T-helper 2 cell treated with Interferon-gamma antibody and Interleukin-4, amounts not matched to agents 5 μg/mL and 100 μg/mL, for 36 hours (primary cell): ENCODE measurements around the gene MAOA.
"Not testable (repeated sequence)": the region's sequence is repeated elsewhere in the genome, so short reads cannot be mapped to it uniquely, and the experiment has no call there.

ENCODE experiments used
- DNase-seq: peaks from one replicate; pipeline ENCODE4 v3.0.0; 2021; ENCODE audit warnings: low spot score
- H3K27ac Mint-ChIP-seq: one replicate; pipeline ENCODE4 v1.8.0; 2021; ENCODE audit warnings: mild to moderate bottlenecking, mixed read lengths
- H3K27me3 Mint-ChIP-seq: one replicate; pipeline ENCODE4 v1.8.0; 2021; ENCODE audit warnings: low read depth, mixed read lengths
- H3K36me3 Mint-ChIP-seq: one replicate; pipeline ENCODE4 v1.8.0; 2021; ENCODE audit warnings: low read depth, mixed read lengths
- H3K4me1 Mint-ChIP-seq: one replicate; pipeline ENCODE4 v1.8.0; 2021; ENCODE audit warnings: low read depth, mixed read lengths
- H3K4me3 Mint-ChIP-seq: one replicate; pipeline ENCODE4 v1.8.0; 2022; ENCODE audit warnings: mild to moderate bottlenecking, moderate library complexity, mixed read lengths
- H3K9me3 Mint-ChIP-seq: one replicate; pipeline ENCODE4 v1.8.0; 2021; ENCODE audit warnings: mixed read lengths

The MAOA gene

DNA sequence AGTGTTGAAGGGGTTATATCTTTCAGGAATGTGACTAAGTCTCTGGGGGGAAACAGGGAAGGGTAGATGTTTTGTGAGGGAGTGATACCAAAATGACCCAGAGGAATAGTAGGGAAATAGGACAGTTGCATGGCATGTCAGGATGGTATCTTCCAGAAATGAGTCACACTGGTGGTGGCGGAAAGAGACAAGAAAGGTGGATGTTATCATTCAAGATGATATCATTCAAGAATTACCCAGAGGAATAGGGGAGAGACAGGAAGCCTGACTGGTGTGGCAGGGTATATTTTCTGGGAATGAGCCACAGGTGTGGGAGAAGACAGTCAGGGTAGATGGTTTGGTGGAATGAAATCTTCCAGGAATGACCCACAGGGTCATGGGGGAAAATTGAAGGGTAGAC is 61.1 kb downstream of the MAOA start:
- DNase-seq = no peak
- Mint-ChIP-seq H3K4me3 (no peak overlapping the region), H3K36me3 (peaks cover 11% of the 10 kb centered on the region), H3K4me1 (no peaks in the 10 kb centered on the region), H3K27me3 (no peaks in the 10 kb centered on the region), H3K27ac (no peak overlapping the region), H3K9me3 (peaks cover 5% of the 10 kb centered on the region)

- DNase-seq = no peak
- Mint-ChIP-seq H3K4me1 (no peaks in the 10 kb centered on the region), H3K27me3 (no peaks in the 10 kb centered on the region)
Measured at GRCh38 chrX:43718081-43718480, 62.0 kb downstream of the MAOA start.

DNA sequence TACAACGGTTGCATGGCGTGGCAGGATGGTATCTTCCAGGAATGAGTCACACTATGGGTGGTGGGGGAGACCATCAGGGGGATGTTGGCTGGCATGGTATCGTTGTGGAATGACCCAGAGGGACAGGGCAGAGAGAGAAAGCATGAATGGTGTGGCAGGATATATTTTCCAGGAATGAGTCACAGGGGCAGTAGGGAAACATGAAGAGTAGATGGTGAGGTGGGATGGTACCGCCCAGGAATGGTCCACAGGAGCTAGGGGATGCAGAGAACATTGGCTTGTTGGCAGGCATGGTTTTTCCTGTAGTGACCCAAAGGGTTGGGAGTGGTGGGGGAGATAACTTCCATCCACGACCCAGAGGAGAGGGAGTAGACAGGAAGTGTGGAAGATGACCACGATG is 62.4 kb downstream of the MAOA start:
- DNase-seq = no peak
- H3K27ac Mint-ChIP-seq = no peak overlapping the region
- H3K4me3 Mint-ChIP-seq = no peak overlapping the region
- H3K4me1 Mint-ChIP-seq = no peaks in the 10 kb centered on the region
- no peaks in the 10 kb centered on the region for H3K27me3 Mint-ChIP-seq
- peaks cover 19% of the 10 kb centered on the region for H3K36me3 Mint-ChIP-seq
- H3K9me3 Mint-ChIP-seq = peaks cover 15% of the 10 kb centered on the region

More at GRCh38 chrX:43718081-43718480, 62.0 kb downstream of the MAOA start:
- Mint-ChIP-seq H3K27ac (no peak overlapping the region), H3K4me3 (no peak overlapping the region), H3K36me3 (peaks cover 16% of the 10 kb centered on the region), H3K9me3 (peaks cover 11% of the 10 kb centered on the region)

DNA sequence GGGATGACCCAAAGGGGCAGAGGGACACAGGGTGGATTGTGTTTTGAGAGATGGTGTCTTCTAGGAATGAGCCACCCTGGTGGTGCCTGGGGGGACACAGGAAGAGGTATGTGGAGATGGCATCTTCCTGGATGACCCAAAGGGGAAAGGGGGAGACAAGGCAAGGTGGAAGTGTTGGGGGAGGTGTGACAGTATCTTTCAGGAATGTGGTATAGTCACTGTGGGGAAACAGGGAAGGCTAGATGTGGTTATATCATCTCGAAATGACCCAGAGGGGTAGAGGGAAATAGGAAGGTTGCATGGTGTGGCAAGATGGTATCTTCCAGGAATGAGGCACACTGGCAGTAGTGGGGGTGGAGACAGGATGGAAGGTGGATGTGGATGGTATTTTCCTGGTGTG is 62.9 kb downstream of the MAOA start:
- Mint-ChIP-seq H3K4me3 (no peak overlapping the region), H3K4me1 (no peaks in the 10 kb centered on the region), H3K27ac (no peak overlapping the region), H3K27me3 (no peaks in the 10 kb centered on the region), H3K9me3 (peaks cover 17% of the 10 kb centered on the region), H3K36me3 (peaks cover 23% of the 10 kb centered on the region)
- no peak for DNase-seq

- peaks cover 17% of the 10 kb centered on the region for H3K9me3 Mint-ChIP-seq
- no peaks in the 10 kb centered on the region for H3K27me3 Mint-ChIP-seq
- no peak overlapping the region for H3K27ac Mint-ChIP-seq
- H3K4me1 Mint-ChIP-seq = peaks cover 7% of the 10 kb centered on the region
- DNase-seq = no peak
- H3K4me3 Mint-ChIP-seq = no peak overlapping the region
- H3K36me3 Mint-ChIP-seq = peaks cover 31% of the 10 kb centered on the region
Measured at GRCh38 chrX:43720082-43720481, 64.0 kb downstream of the MAOA start.

- H3K36me3 Mint-ChIP-seq = peaks cover 36% of the 10 kb centered on the region
- H3K9me3 Mint-ChIP-seq = peaks cover 20% of the 10 kb centered on the region
- H3K4me1 Mint-ChIP-seq = peaks cover 11% of the 10 kb centered on the region
- H3K27ac Mint-ChIP-seq = no peak overlapping the region
- no peak overlapping the region for H3K4me3 Mint-ChIP-seq
- DNase-seq = no peak
- H3K27me3 Mint-ChIP-seq = no peaks in the 10 kb centered on the region
Measured at GRCh38 chrX:43720961-43721360, 64.9 kb downstream of the MAOA start.

- not testable (repeated sequence) for DNase-seq, H3K4me3 Mint-ChIP-seq, H3K27me3 Mint-ChIP-seq, H3K27ac Mint-ChIP-seq
- H3K9me3 Mint-ChIP-seq = peaks cover 20% of the 10 kb centered on the region
- H3K36me3 Mint-ChIP-seq = peaks cover 55% of the 10 kb centered on the region
- peaks cover 25% of the 10 kb centered on the region for H3K4me1 Mint-ChIP-seq
Measured at GRCh38 chrX:43725227-43725626, 69.1 kb downstream of the MAOA start.

GRCh38 chrX:43727254-43727653 is 71.2 kb downstream of the MAOA start:
- Mint-ChIP-seq H3K36me3 (peaks cover 57% of the 10 kb centered on the region), H3K4me1 (peaks cover 25% of the 10 kb centered on the region), H3K9me3 (peaks cover 15% of the 10 kb centered on the region)
- H3K4me3 Mint-ChIP-seq, DNase-seq, H3K27me3 Mint-ChIP-seq, H3K27ac Mint-ChIP-seq: not testable (repeated sequence)

GRCh38 chrX:43728002-43728401 is 71.9 kb downstream of the MAOA start:
- Mint-ChIP-seq H3K4me1 (peaks cover 25% of the 10 kb centered on the region), H3K4me3 (peak overlapping the region; percentile 72), H3K27me3 (no peaks in the 10 kb centered on the region), H3K36me3 (peaks cover 53% of the 10 kb centered on the region), H3K27ac (peak overlapping the region; percentile 62), H3K9me3 (peaks cover 9% of the 10 kb centered on the region)
- DNase-seq = peak; percentile 37

GRCh38 chrX:43728966-43729365 is 72.9 kb downstream of the MAOA start:
- no peak overlapping the region for H3K4me3 Mint-ChIP-seq
- DNase-seq = no peak
- H3K27me3 Mint-ChIP-seq = no peaks in the 10 kb centered on the region
- H3K36me3 Mint-ChIP-seq = peaks cover 47% of the 10 kb centered on the region
- peaks cover 4% of the 10 kb centered on the region for H3K9me3 Mint-ChIP-seq
- peaks cover 27% of the 10 kb centered on the region for H3K4me1 Mint-ChIP-seq
- peak overlapping the region; percentile 41 for H3K27ac Mint-ChIP-seq

DNA sequence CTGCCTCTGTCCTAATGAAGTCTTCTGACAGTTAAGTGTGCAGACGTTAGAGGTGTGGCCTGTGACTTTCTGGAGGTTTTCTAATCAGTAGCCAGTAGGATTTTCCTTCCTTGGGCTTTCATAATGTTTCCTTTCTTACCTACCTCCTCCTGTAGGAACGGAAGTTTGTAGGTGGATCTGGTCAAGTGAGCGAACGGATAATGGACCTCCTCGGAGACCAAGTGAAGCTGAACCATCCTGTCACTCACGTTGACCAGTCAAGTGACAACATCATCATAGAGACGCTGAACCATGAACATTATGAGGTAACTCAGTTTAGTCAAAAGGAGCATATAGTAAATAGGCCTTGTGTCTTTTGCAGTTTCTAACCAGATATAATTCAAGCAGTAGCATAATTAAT is 75.0 kb downstream of the MAOA start:
- H3K27me3 Mint-ChIP-seq = no peaks in the 10 kb centered on the region
- H3K9me3 Mint-ChIP-seq = no peaks in the 10 kb centered on the region
- no peak for DNase-seq
- H3K4me3 Mint-ChIP-seq = no peak overlapping the region
- H3K4me1 Mint-ChIP-seq = peaks cover 20% of the 10 kb centered on the region
- H3K36me3 Mint-ChIP-seq = peaks cover 35% of the 10 kb centered on the region
- no peak overlapping the region for H3K27ac Mint-ChIP-seq

DNA sequence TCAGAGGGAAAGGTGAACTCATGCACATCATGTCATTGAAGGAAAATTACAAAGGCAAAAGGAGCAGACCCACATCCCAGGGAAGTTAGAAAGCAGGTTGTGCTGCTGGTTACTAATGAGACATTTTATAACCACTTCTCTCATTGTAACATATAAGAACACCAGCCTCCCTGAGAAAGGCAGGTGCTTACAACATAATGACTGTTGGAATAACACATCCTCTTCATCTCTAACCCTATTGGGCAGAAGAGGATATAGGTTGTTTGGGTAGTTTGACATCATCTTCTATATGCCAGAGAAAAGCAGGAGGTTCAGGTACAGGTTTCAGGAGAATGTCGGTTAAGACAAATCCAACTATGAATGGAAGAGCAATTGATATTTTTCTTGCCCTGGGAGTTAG is 77.6 kb downstream of the MAOA start:
- Mint-ChIP-seq H3K27me3 (no peaks in the 10 kb centered on the region), H3K4me3 (no peak overlapping the region), H3K27ac (no peak overlapping the region), H3K36me3 (peaks cover 21% of the 10 kb centered on the region), H3K9me3 (no peaks in the 10 kb centered on the region), H3K4me1 (peaks cover 11% of the 10 kb centered on the region)
- DNase-seq = no peak

GRCh38 chrX:43734444-43734843 is 78.3 kb downstream of the MAOA start:
- Mint-ChIP-seq H3K36me3 (peaks cover 17% of the 10 kb centered on the region), H3K9me3 (no peaks in the 10 kb centered on the region), H3K27ac (no peak overlapping the region), H3K4me3 (peak overlapping the region; percentile 24), H3K27me3 (no peaks in the 10 kb centered on the region), H3K4me1 (peaks cover 7% of the 10 kb centered on the region)
- no peak for DNase-seq

DNA sequence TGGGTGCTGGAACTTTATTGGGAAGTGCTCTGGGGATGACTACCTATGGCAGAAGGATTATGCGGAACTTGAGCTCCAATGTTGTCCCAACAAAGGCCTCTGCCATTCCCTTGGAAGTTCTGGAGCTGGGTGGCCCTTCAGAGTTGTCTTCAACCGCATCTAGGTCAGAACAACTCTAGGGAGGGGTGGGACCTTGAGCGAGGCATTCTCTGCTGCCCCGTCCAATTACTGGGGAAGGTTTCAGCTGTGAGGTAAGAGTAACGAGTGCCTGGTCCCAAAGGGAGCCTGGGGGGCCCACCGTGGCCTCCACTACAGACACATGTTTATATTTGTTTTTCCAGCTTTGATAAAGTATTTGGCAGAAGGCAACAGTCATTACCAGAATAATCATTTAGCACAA is 79.4 kb downstream of the MAOA start:
- no peak overlapping the region for H3K4me3 Mint-ChIP-seq
- no peak overlapping the region for H3K27ac Mint-ChIP-seq
- H3K9me3 Mint-ChIP-seq = no peaks in the 10 kb centered on the region
- peaks cover 17% of the 10 kb centered on the region for H3K36me3 Mint-ChIP-seq
- DNase-seq = no peak
- H3K4me1 Mint-ChIP-seq = peaks cover 7% of the 10 kb centered on the region
- no peaks in the 10 kb centered on the region for H3K27me3 Mint-ChIP-seq

- H3K4me3 Mint-ChIP-seq = no peak overlapping the region
Measured at GRCh38 chrX:43735957-43736356, 79.9 kb downstream of the MAOA start.

More at GRCh38 chrX:43735957-43736356, 79.9 kb downstream of the MAOA start:
- H3K27me3 Mint-ChIP-seq = no peaks in the 10 kb centered on the region
- H3K4me1 Mint-ChIP-seq = peaks cover 7% of the 10 kb centered on the region
- H3K9me3 Mint-ChIP-seq = no peaks in the 10 kb centered on the region
- no peak for DNase-seq
- no peak overlapping the region for H3K27ac Mint-ChIP-seq
- peaks cover 17% of the 10 kb centered on the region for H3K36me3 Mint-ChIP-seq
